Activated CD8-positive, alpha-beta memory T cell treated with anti-CD3 and anti-CD28 coated beads, Interleukin-2, amount 10 ng/mL, durations not matched to agents 7 days and 5 days (primary cell): Measurements from ENCODE around the gene DMD. TPM values are rescaled to one million over a fixed set of nuclear protein-coding genes. Genes with fewer than 3 reads are reported as not detected.

Experiments used
- ATAC-seq: fragments of 150-1000 bp; cut with Tn5 transposase; one replicate; pipeline ENCODE4 v1.10.0; 2021; ENCODE audit warnings: moderate library complexity
- CTCF ChIA-PET: fragments of 350-600 bp; sonication (Branson Sonifier 250); formaldehyde crosslinking; loops from one replicate; lab custom pipeline; 2021; ENCODE audit warnings: antibody characterized with exemption; lab: Charles Lee
- DNase-seq: peaks from one replicate; pipeline ENCODE4 v3.0.0-alpha.2; 2020
- H3K27ac Mint-ChIP-seq: one replicate; pipeline ENCODE4 v1.8.0; 2021; ENCODE audit warnings: mild to moderate bottlenecking, mixed read lengths
- H3K27me3 Mint-ChIP-seq: one replicate; pipeline ENCODE4 v1.8.0; 2021; ENCODE audit warnings: mixed read lengths
- H3K36me3 Mint-ChIP-seq: one replicate; pipeline ENCODE4 v1.8.0; 2021; ENCODE audit warnings: mild to moderate bottlenecking, mixed read lengths
- H3K4me1 Mint-ChIP-seq: one replicate; pipeline ENCODE4 v1.8.0; 2021; ENCODE audit warnings: mixed read lengths
- H3K4me3 Mint-ChIP-seq: one replicate; pipeline ENCODE4 v1.8.0; 2021; ENCODE audit warnings: mild to moderate bottlenecking, moderate library complexity, mixed read lengths
- H3K9me3 Mint-ChIP-seq: one replicate; pipeline ENCODE4 v1.8.0; 2022; ENCODE audit warnings: low read depth, mixed read lengths
- total RNA-seq, 2 experiments: library from RNA; stranded (reverse); gene quantifications; one replicate each; pipeline ENCODE4 v1.2.3, GENCODE V29; 2021

DMD gene
- total RNA-seq, 2 experiments from 2014 or later, result 0.32 to 8.4 TPM

DNA sequence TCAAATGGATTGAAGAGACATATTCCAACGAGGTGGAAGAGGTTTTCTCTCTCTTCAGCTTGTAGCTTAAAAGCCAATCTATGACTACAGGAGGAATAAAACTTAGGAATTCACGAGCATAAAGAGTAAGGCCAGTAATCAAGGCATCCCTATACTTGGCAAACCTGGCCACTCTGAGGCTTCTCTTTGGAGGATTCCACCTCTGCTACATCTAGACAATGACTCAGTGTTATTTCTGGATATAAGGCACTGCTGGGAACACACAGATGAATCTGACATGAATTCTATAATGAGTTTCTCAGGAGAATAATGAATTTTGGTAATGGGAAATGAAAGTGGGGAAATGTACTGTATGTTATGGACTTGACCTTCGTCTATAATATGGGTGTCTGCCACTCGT is 1123.7 kb downstream of the DMD start:
- no peaks in the 10 kb centered on the region for H3K36me3 Mint-ChIP-seq
- H3K9me3 Mint-ChIP-seq, result no peaks in the 10 kb centered on the region
- no peak for DNase-seq
- CTCF ChIA-PET, result no interaction called here
- no peak overlapping the region for H3K27ac Mint-ChIP-seq
- H3K4me1 Mint-ChIP-seq, result no peaks in the 10 kb centered on the region
- no peak for ATAC-seq
- no peak overlapping the region for H3K4me3 Mint-ChIP-seq
- no peaks in the 10 kb centered on the region for H3K27me3 Mint-ChIP-seq

DNA sequence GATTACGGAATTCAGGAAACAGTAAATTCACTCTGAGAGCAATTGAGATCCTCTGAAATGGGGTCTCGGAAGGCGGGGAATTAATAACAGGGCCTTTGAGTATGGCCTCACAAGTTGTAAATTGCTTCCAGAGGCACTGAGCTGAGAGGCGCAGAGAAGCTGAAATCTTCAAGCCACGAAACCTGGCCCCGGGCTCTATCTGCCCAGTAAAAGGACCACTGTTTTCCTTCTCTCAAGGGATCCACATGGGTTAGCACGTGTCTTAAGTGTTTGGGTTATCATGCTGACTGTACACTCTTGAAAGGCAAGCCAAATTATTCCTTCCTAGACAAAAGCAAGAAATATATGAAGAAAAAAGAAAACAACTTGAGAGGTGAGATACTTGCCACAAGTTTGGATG is 1126.6 kb downstream of the DMD start:
- Mint-ChIP-seq H3K4me3 (no peak overlapping the region), H3K27me3 (no peaks in the 10 kb centered on the region), H3K27ac (no peak overlapping the region), H3K4me1 (no peaks in the 10 kb centered on the region), H3K36me3 (no peaks in the 10 kb centered on the region), H3K9me3 (no peaks in the 10 kb centered on the region)
- no peak for ATAC-seq
- no peak for DNase-seq
- CTCF ChIA-PET, result no interaction called here

DNA sequence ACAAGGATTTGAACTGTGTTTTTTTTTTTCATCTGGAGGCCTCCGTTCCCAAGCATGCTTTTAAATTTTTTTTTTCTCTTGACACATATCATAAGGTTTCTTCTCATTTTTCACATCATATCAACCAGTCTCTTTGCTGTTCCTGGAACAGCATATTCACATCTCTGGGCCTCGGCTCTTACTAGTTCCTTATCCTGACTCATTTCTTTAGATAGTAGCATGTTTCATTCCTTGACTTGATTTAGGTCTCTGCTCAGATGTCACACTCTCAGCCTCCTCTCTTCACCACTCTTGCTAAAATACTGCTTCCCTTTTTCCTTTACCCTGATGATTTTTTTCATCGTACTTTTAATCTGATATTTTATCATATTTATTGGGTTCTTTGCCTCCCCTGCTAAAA is 1163.1 kb downstream of the DMD start:
- DNase-seq, result no peak
- H3K27ac Mint-ChIP-seq, result no peak overlapping the region
- CTCF ChIA-PET, result no interaction called here
- H3K9me3 Mint-ChIP-seq, result no peaks in the 10 kb centered on the region
- H3K27me3 Mint-ChIP-seq, result no peaks in the 10 kb centered on the region
- no peaks in the 10 kb centered on the region for H3K36me3 Mint-ChIP-seq
- no peak for ATAC-seq
- no peak overlapping the region for H3K4me3 Mint-ChIP-seq
- no peaks in the 10 kb centered on the region for H3K4me1 Mint-ChIP-seq

DNA sequence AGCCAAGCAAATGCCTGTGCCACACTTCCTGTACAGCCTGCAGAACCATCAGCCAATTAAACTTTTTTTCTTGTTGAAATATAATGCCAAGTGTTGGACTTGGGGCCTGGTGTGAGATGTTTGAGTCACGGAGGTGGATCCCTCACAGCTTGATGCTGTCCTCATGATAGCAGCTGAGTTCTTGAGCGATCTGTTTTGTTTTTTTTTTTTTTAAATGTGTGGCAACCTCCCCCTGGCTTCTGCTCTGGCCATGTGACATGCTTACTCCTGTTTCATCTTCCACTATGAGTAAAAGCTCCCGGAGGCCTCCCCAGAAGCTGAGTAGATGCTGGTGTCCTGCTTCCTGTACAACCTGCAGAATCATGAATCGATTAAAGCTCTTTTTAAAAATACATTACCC is 1166.2 kb downstream of the DMD start:
- Mint-ChIP-seq H3K27ac (no peak overlapping the region), H3K4me1 (no peaks in the 10 kb centered on the region), H3K9me3 (no peaks in the 10 kb centered on the region), H3K4me3 (no peak overlapping the region), H3K27me3 (no peaks in the 10 kb centered on the region), H3K36me3 (no peaks in the 10 kb centered on the region)
- DNase-seq (no peak), ATAC-seq (no peak)
- CTCF ChIA-PET, result no interaction called here

DNA sequence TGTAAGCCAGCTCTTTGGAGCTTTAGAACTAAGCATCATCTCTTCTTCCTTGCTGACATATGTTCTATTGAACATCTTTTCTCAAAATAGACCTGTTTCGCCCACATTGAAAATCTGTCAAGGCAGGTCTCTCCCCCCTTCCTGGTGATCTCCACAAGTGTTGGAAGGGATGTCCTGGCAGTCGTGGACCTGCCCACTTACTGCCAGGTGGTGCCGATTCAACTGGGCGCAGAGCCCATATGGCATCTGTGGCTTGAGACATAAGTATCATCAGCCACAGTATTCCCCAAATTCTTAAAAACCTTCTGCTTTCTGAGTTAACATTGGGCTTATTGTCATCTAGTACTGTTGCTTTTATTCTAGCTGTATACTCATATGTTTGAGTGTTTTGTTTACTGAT is 1170.2 kb downstream of the DMD start:
- CTCF ChIA-PET, result no interaction called here
- DNase-seq (no peak), ATAC-seq (no peak)
- H3K27ac Mint-ChIP-seq, result no peak overlapping the region
- H3K36me3 Mint-ChIP-seq, result no peaks in the 10 kb centered on the region
- H3K9me3 Mint-ChIP-seq, result no peaks in the 10 kb centered on the region
- H3K27me3 Mint-ChIP-seq, result no peaks in the 10 kb centered on the region
- no peak overlapping the region for H3K4me3 Mint-ChIP-seq
- H3K4me1 Mint-ChIP-seq, result no peaks in the 10 kb centered on the region

DNA sequence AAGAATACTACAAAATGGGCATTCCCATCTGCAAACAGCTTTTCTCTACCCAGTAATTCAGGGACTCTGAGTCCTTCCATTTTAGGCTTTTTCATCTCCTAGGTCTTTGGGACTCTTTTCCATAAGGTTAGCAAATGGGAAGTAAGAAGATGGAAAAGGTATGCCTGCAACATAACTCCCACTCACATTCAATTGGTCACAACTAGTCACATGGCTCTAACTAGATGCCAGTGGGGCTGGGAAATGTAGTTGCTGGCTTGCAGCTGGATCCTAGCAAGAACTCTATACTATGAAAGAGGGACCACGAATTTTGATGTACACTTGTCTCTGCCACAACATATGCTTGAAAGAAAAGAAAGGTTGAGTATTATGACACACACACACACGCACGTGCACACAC is 1184.6 kb downstream of the DMD start:
- CTCF ChIA-PET, result no interaction called here
- peaks cover 6% of the 10 kb centered on the region for H3K9me3 Mint-ChIP-seq
- no peaks in the 10 kb centered on the region for H3K27me3 Mint-ChIP-seq
- DNase-seq (no peak), ATAC-seq (no peak)
- H3K4me1 Mint-ChIP-seq, result no peaks in the 10 kb centered on the region
- no peak overlapping the region for H3K4me3 Mint-ChIP-seq
- no peak overlapping the region for H3K27ac Mint-ChIP-seq
- no peaks in the 10 kb centered on the region for H3K36me3 Mint-ChIP-seq

DNA sequence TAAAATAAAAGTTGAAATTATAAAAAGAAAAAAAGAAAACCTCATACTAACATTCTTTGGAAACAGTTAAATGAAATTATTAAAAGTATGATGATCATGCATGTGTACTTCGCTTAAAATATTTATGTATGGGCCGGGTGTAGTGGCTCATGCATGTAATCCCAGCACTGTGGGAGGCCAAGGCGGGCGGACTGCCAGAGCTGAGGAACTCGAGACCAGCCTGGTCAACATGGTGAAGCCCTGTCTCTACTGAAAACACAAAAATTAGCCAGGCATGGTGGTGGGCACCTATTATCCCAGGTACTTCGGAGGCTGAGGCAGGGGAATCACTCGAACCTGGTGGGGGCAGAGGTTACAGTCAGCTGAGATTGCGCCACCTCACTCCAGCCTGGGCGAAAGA is 1187.3 kb downstream of the DMD start:
- H3K27ac Mint-ChIP-seq, result no peak overlapping the region
- DNase-seq (no peak), ATAC-seq (no peak)
- peaks cover 6% of the 10 kb centered on the region for H3K9me3 Mint-ChIP-seq
- H3K4me1 Mint-ChIP-seq, result no peaks in the 10 kb centered on the region
- no peaks in the 10 kb centered on the region for H3K27me3 Mint-ChIP-seq
- CTCF ChIA-PET, result no interaction called here
- H3K4me3 Mint-ChIP-seq, result no peak overlapping the region
- no peaks in the 10 kb centered on the region for H3K36me3 Mint-ChIP-seq

DNA sequence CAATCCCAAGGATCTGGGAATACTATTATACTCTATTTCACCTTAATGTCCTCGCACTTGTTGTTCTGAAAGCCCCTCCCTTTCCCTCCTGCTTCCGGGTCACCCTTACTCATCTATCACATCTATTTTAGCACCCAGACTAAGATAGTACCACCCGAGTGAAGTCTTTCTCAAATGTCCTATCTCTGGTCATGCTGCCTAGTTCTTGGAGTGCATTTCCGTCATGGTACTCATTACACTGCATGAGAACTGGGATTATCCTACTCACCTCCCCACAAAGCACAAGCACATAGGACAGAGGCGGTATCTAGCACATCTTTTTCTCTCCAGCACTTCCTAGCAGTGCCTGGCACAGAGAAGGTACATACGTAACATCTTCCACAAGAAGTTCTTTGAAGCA is 1195.2 kb downstream of the DMD start:
- no peak for DNase-seq
- CTCF ChIA-PET, result no interaction called here
- ATAC-seq, result no peak
- H3K27me3 Mint-ChIP-seq, result no peaks in the 10 kb centered on the region
- no peaks in the 10 kb centered on the region for H3K36me3 Mint-ChIP-seq
- H3K27ac Mint-ChIP-seq, result no peak overlapping the region
- H3K9me3 Mint-ChIP-seq, result peaks cover 3% of the 10 kb centered on the region
- H3K4me3 Mint-ChIP-seq, result no peak overlapping the region
- no peaks in the 10 kb centered on the region for H3K4me1 Mint-ChIP-seq

DNA sequence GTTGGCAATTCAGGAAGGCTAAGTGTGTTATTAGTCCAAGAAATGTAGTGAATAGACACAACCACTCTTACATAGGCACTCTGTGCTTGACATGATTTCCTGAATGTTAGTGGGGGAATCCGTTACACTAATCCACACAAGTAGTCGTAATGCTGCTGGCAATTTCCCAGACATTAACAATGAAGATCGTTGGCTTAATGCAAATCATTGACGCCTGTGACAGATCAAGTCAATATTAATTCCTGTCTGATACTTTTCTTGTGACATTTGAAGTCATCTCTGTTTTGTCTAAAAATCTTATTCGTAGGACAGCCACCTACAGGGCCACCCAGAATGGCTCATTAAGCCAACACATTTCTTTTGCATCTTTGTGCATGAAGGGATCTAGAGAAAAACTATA is 1200.4 kb downstream of the DMD start:
- CTCF ChIA-PET, result no interaction called here
- no peak overlapping the region for H3K27ac Mint-ChIP-seq
- no peaks in the 10 kb centered on the region for H3K4me1 Mint-ChIP-seq
- no peaks in the 10 kb centered on the region for H3K27me3 Mint-ChIP-seq
- DNase-seq (no peak), ATAC-seq (no peak)
- H3K9me3 Mint-ChIP-seq, result no peaks in the 10 kb centered on the region
- no peaks in the 10 kb centered on the region for H3K36me3 Mint-ChIP-seq
- no peak overlapping the region for H3K4me3 Mint-ChIP-seq

DNA sequence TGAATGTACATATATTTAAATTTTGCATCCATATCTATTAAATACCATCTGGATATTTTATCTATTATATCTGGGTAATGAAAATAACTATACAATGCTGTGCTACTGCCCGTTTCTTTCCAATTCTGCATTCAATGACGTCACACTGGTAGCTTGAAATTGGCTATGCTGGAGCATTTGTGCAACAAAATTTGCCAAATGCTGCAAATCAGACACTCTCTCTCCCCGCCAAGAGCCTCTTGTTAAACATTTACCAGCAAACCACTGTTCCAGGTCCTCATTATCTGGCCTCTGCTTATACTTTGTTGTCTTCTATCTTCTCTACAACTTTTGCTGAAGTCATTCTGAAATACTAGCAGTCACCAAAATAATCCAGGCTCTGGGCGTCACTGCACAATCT is 1201.1 kb downstream of the DMD start:
- Mint-ChIP-seq H3K4me1 (no peaks in the 10 kb centered on the region), H3K4me3 (no peak overlapping the region), H3K36me3 (no peaks in the 10 kb centered on the region), H3K9me3 (no peaks in the 10 kb centered on the region), H3K27ac (no peak overlapping the region), H3K27me3 (no peaks in the 10 kb centered on the region)
- DNase-seq (no peak), ATAC-seq (no peak)
- CTCF ChIA-PET, result no interaction called here

DNA sequence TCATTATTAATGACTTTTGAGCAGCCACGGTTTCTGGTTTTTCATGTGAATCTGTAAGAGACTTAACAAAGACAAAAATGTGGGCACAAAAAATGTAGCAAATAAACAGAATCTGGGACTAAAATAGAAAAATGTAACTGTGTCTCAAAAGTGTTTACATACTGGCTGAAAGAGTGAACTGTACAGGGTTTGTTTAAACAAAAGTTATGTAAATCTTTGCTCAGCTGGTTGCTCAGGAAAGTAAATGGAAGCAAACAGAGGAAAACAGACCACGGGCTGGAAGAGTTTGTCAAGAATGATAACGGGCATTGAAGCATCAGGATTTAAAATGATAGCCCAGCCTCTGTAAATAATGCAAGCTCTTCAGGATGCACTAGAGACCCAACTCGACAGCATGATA is 1217.7 kb downstream of the DMD start:
- H3K9me3 Mint-ChIP-seq, result peaks cover 9% of the 10 kb centered on the region
- no peak overlapping the region for H3K27ac Mint-ChIP-seq
- ATAC-seq (no peak), DNase-seq (no peak)
- no peaks in the 10 kb centered on the region for H3K4me1 Mint-ChIP-seq
- no peaks in the 10 kb centered on the region for H3K36me3 Mint-ChIP-seq
- no peak overlapping the region for H3K4me3 Mint-ChIP-seq
- CTCF ChIA-PET, result no interaction called here
- no peaks in the 10 kb centered on the region for H3K27me3 Mint-ChIP-seq

DNA sequence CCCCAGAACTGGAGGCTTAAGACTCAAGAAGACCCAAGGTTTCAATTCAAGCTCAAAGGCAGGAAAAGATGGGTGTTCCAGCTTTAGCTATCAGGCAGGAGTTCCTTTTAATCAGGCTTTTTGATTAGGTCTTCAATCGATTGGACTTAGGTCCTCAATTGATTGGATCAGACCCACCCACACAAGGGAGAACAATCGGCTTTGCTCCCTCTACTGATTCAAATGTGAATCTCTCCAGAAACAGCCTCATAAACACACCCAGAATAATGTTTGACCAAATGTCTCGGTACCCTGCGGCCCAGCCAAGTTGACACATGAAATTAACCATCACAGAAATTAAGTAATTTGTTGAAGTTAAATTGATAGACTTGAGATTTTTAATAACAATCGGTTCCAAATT is 1222.4 kb downstream of the DMD start:
- H3K4me1 Mint-ChIP-seq, result no peaks in the 10 kb centered on the region
- CTCF ChIA-PET, result no interaction called here
- no peak overlapping the region for H3K27ac Mint-ChIP-seq
- no peaks in the 10 kb centered on the region for H3K36me3 Mint-ChIP-seq
- H3K27me3 Mint-ChIP-seq, result no peaks in the 10 kb centered on the region
- ATAC-seq (no peak), DNase-seq (no peak)
- H3K4me3 Mint-ChIP-seq, result no peak overlapping the region
- peaks cover 9% of the 10 kb centered on the region for H3K9me3 Mint-ChIP-seq

DNA sequence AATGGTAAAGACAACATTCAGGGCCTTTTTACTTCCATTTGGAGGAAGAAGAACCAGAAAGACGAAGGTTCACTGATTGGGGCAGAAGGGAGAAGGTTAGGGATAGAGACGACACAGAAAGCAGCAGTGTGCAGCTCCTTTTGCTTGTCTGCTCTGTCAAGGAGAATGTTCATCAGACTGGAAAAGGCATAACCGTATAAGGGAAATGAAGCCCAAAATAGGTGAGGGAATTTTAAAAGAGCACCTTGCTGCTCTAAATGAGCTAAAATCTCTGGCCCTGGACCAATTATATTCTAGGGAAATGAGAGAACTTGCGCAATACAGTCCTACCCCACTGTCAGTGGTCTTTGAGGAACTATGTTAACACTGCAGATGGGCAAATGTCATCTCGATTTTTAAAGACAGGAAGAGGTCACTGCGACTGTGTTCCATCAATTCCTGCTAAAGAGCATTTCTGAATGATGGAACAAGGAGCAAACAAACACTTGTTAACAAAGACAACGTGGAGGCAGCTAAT is 1229.7 kb downstream of the DMD start:
- Mint-ChIP-seq H3K27ac (no peak overlapping the region), H3K36me3 (no peaks in the 10 kb centered on the region), H3K27me3 (no peaks in the 10 kb centered on the region), H3K4me3 (no peak overlapping the region), H3K9me3 (peaks cover 10% of the 10 kb centered on the region), H3K4me1 (no peaks in the 10 kb centered on the region)
- DNase-seq (no peak), ATAC-seq (no peak)
- CTCF ChIA-PET, result no interaction called here

DNA sequence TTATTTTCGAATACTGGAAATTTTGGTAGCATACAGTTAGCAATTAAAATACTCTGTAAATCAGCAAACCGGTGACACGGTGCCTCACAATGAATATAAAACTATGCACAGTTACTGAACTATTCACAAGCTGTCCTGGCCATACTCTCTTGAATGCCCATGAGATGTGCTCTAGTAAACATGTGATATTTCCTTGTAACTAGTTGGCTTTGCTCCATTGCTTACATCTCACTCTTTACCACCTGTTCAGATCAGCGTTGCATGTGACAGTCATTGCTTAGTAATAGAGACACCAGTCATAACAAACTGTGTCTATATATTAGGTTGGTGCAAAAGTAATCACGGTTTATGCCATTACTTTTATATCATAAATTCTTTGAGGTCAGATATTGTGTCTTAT is 1241.6 kb downstream of the DMD start:
- no peaks in the 10 kb centered on the region for H3K4me1 Mint-ChIP-seq
- H3K9me3 Mint-ChIP-seq, result no peaks in the 10 kb centered on the region
- H3K27ac Mint-ChIP-seq, result no peak overlapping the region
- CTCF ChIA-PET, result no interaction called here
- H3K4me3 Mint-ChIP-seq, result no peak overlapping the region
- ATAC-seq (no peak), DNase-seq (no peak)
- no peaks in the 10 kb centered on the region for H3K36me3 Mint-ChIP-seq
- no peaks in the 10 kb centered on the region for H3K27me3 Mint-ChIP-seq

DNA sequence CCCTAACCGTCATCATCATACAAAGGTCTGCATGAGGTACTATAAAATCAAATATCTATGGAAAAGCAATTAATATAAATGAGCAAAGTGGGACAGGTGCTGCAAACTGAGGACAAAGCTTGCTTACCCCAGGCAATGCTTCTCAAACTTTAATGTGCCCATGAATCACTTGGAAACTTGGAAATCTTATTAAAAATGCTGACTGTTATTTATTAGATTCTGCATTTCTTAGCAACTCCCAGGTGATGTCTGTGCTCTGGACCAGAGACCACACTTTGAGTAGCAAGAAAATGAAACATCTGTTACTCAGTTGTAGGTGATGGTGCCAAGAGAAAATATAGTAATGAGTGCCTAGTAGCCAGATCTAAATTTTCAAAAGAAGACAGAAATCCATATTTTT is 1249.1 kb downstream of the DMD start:
- H3K36me3 Mint-ChIP-seq, result no peaks in the 10 kb centered on the region
- H3K9me3 Mint-ChIP-seq, result peaks cover 5% of the 10 kb centered on the region
- CTCF ChIA-PET, result no interaction called here
- no peaks in the 10 kb centered on the region for H3K27me3 Mint-ChIP-seq
- H3K4me3 Mint-ChIP-seq, result no peak overlapping the region
- no peak for DNase-seq
- no peaks in the 10 kb centered on the region for H3K4me1 Mint-ChIP-seq
- no peak overlapping the region for H3K27ac Mint-ChIP-seq
- no peak for ATAC-seq
